IMR-90 (cell line): ENCODE measurements around the gene C2orf92. TPM values are rescaled to one million over a fixed set of nuclear protein-coding genes. Genes with fewer than 3 reads are reported as not detected.
A peak's percentile ranks its signal among the peaks of the same experiment; 100 is the strongest.

Experiments
- ATAC-seq: fragments of 200-7000 bp; cut with Tn5 transposase; 2 replicates; pipeline ENCODE4 v1.9.1; 2020; ENCODE audit warnings: low read depth, mild to moderate bottlenecking, moderate library complexity
- BruUV-seq: library from RNA; stranded (reverse); fragments of 400-500 nt; replicated peaks from 2 replicates; lab custom pipeline; 2021; lab: Mats Ljungman, UMichigan
- CTCF ChIA-PET: fragments of 300-600 bp; formaldehyde crosslinking; extraction: SDS; loops from one replicate; lab custom pipeline; 2021; ENCODE audit warnings: antibody characterized with exemption; lab: Yijun Ruan, JAX
- POLR2A ChIA-PET: fragments of 300-600 bp; sonication (Branson Sonifier 250); formaldehyde crosslinking; loops from one replicate; lab custom pipeline; 2022; ENCODE audit warnings: antibody characterized with exemption; ENCODE audit not compliant: unreplicated experiment; lab: Charles Lee
- DNase-seq: peaks from one replicate; pipeline ENCODE4 v3.0.0; 2013
- H2AFZ ChIP-seq: replicated peaks from 2 replicates; pipeline ENCODE3; 2013; ENCODE audit warnings: low read length, mild to moderate bottlenecking; ENCODE audit not compliant: poor library complexity
- H2AK5ac ChIP-seq: 2 replicates; pipeline ENCODE4 v1.6.1; 2013; ENCODE audit warnings: low read depth, low read length, inconsistent platforms
- H2AK9ac ChIP-seq: replicated peaks from 2 replicates; pipeline ENCODE3; 2013; ENCODE audit warnings: mild to moderate bottlenecking, low read depth, low read length, moderate library complexity; ENCODE audit not compliant: poor library complexity
- H2BK120ac ChIP-seq: 2 replicates; pipeline ENCODE4 v1.6.1; 2013; ENCODE audit warnings: low read depth, low read length, inconsistent platforms
- H2BK15ac ChIP-seq: 3 replicates; pipeline ENCODE4 v1.6.1; 2013; ENCODE audit warnings: low read depth, low read length, inconsistent platforms
- H2BK20ac ChIP-seq: 2 replicates; pipeline ENCODE4 v1.6.1; 2013; ENCODE audit warnings: low read depth, mild to moderate bottlenecking, inconsistent platforms, low read length, moderate library complexity
- H2BK5ac ChIP-seq: 2 replicates; pipeline ENCODE4 v1.6.1; 2013; ENCODE audit warnings: mild to moderate bottlenecking, low read depth, low read length, inconsistent platforms; ENCODE audit not compliant: poor library complexity, severe bottlenecking
- H3K14ac ChIP-seq: replicated peaks from 2 replicates; pipeline ENCODE4 v1.6.1; 2013; ENCODE audit warnings: low read depth, low read length, inconsistent platforms
- H3K18ac ChIP-seq: 2 replicates; pipeline ENCODE4 v1.6.1; 2013; ENCODE audit warnings: low read depth, low read length, control low read depth
- H3K23ac ChIP-seq: 2 replicates; pipeline ENCODE4 v1.6.1; 2013; ENCODE audit warnings: low read depth, low read length, inconsistent platforms
- H3K27ac ChIP-seq: 2 replicates; pipeline ENCODE4 v1.5.1; 2013; ENCODE audit warnings: mild to moderate bottlenecking, control low read depth, low read length; ENCODE audit not compliant: insufficient read depth
- H3K27me3 ChIP-seq: 2 replicates; pipeline ENCODE4 v1.6.1; 2013; ENCODE audit warnings: low read length; ENCODE audit not compliant: control insufficient read depth, insufficient read depth
- H3K36me3 ChIP-seq: 2 replicates; pipeline ENCODE4 v1.6.1; 2013; ENCODE audit warnings: low read length, mixed read lengths; ENCODE audit not compliant: control insufficient read depth, insufficient read depth
- H3K4ac ChIP-seq: 2 replicates; pipeline ENCODE4 v1.6.1; 2013; ENCODE audit warnings: low read depth, low read length, inconsistent platforms
- H3K4me1 ChIP-seq: 2 replicates; pipeline ENCODE4 v1.6.1; 2013; ENCODE audit warnings: low read length, mixed read lengths; ENCODE audit not compliant: control insufficient read depth, insufficient read depth
- H3K4me2 ChIP-seq: 2 replicates; pipeline ENCODE4 v1.6.1; 2013; ENCODE audit warnings: low read depth, mild to moderate bottlenecking, control low read depth, low read length, moderate library complexity
- H3K4me3 ChIP-seq: 2 replicates; pipeline ENCODE4 v1.5.1; 2013; ENCODE audit warnings: low read depth, mild to moderate bottlenecking, control low read depth, low read length, moderate library complexity; ENCODE audit not compliant: insufficient read depth
- H3K56ac ChIP-seq: 2 replicates; pipeline ENCODE4 v1.6.1; 2013; ENCODE audit warnings: low read length, inconsistent platforms; ENCODE audit not compliant: insufficient read depth; ENCODE audit errors: extremely low read depth
- H3K79me1 ChIP-seq, 2 experiments: 2 replicates each; pipeline ENCODE4 v1.6.1; 2013; ENCODE audit warnings: low read length in 2 of 2, inconsistent platforms in 1 of 2, low read depth in 1 of 2
- H3K9ac ChIP-seq: 2 replicates; pipeline ENCODE4 v1.6.1; 2013; ENCODE audit warnings: low read depth, low read length, control low read depth
- H3K9me1 ChIP-seq: 2 replicates; pipeline ENCODE4 v1.6.1; 2013; ENCODE audit warnings: low read length, inconsistent platforms; ENCODE audit not compliant: insufficient read depth
- H3K9me3 ChIP-seq: 2 replicates; pipeline ENCODE4 v1.6.1; 2013; ENCODE audit warnings: low read length; ENCODE audit not compliant: control insufficient read depth, insufficient read depth
- H4K20me1 ChIP-seq: 2 replicates; pipeline ENCODE4 v1.6.1; 2013; ENCODE audit warnings: low read length, inconsistent platforms; ENCODE audit not compliant: insufficient read depth
- H4K5ac ChIP-seq: 2 replicates; pipeline ENCODE4 v1.6.1; 2013; ENCODE audit warnings: mild to moderate bottlenecking, low read depth, low read length, control low read depth
- H4K8ac ChIP-seq, 2 experiments: 2 replicates each; pipeline ENCODE4 v1.6.1; 2013; ENCODE audit warnings: low read depth in 2 of 2, low read length in 2 of 2, control low read depth in 1 of 2, inconsistent platforms in 1 of 2
- H4K91ac ChIP-seq: 2 replicates; pipeline ENCODE4 v1.6.1; 2013; ENCODE audit warnings: low read depth, low read length, inconsistent platforms; ENCODE audit not compliant: insufficient read depth
- NFE2L2 ChIP-seq: fragments of 150-350 bp; IDR thresholded peaks from 2 replicates; pipeline ENCODE4 v1.6.1; 2016; ENCODE audit warnings: low read depth, mild to moderate bottlenecking, low read length
- RAD21 ChIP-seq: IDR thresholded peaks from 2 replicates; pipeline ENCODE4 v1.6.1; 2012; ENCODE audit warnings: low read length, improper control_type of control experiment
- SMC3 ChIP-seq: fragments of 150-350 bp; IDR thresholded peaks from 2 replicates; pipeline ENCODE4 v1.6.1; 2016; ENCODE audit warnings: low read depth, mild to moderate bottlenecking, antibody characterized with exemption, low read length, moderate library complexity
- WGBS, 2 experiments: methylation state at CpG; one replicate each; pipeline versions ENCODE4 v1.1.5 to v1.1.7; 2013; ENCODE audit warnings: missing lambda C conversion rate in 2 of 2; ENCODE audit not compliant: insufficient read length in 1 of 2; ENCODE audit errors: extremely low coverage in 2 of 2; 5-methylcytosine and 5-hydroxymethylcytosine counted together
- dilution Hi-C: fragments of 300-500 bp; cut with HindIII; formaldehyde crosslinking; loops from one replicate; pipeline ENCODE4 v1.14.3; 2018; ENCODE audit warnings: low sequenced_read_pairs; ENCODE audit not compliant: unreplicated experiment
- in situ Hi-C: fragments of 300-500 bp; cut with MboI; formaldehyde crosslinking; loops from 3 replicates; pipeline ENCODE4 v1.14.3; 2019; ENCODE audit warnings: low sequenced_read_pairs, inconsistent platforms, mixed read lengths
- intact Hi-C: fragments of 100-400 bp; cut with micrococcal nuclease; formaldehyde crosslinking; loops from 2 replicates; pipeline ENCODE4 v1.10.0; 2022
- polyA plus RNA-seq, 3 experiments: library from polyadenylated mRNA; depleted of rRNA; stranded (reverse); fragments of >200 nt; gene quantifications; 2 replicates each; pipeline ENCODE4 v1.2.3, GENCODE V29; 2012; ENCODE audit warnings: low replicate concordance in 1 of 3
- total RNA-seq: library from RNA; depleted of rRNA; stranded (reverse); fragments of >200 nt; gene quantifications from 2 replicates; pipeline ENCODE4 v1.2.3, GENCODE V29; 2012
- TF ChIP-seq, protein P1 (sequence below): conservative IDR thresholded peaks from 2 replicates; pipeline ENCODE4 v1.5.1; 2012; ENCODE audit warnings: mild to moderate bottlenecking, low read depth, low read length, improper control_type of control experiment

C2orf92 gene
- total and polyA plus RNA-seq, 2 of the 4 experiments (the other 2 are of a cell fraction): 0.90 to 2.5 TPM

DNA sequence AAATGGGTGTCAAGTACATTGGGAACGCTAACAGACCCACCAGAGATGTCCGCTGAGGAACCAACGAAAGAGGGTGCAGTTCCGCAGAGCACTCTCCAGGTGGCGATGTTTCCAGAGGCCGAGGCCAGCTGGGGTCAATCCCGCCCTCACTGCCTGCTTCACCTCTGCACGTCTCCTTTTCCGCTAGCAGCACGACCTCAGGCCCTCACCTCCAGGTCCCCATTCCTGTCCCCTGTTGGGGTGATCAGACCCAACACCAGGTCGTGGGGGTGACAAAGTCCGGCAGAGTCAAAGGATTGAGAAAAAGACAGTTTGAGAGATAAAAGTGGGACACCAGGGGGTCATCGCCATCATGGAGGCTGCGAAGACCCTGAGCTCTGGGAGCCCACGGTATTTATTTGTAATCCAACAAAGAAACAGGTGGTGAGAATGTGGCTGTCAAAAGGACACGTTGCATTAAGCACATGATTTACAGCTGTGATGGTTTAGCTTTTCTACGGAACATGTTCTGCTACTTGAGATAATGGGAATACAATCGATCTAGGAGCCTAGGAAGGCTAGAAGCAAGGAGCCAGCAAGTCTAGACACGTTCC, 71.2 kb downstream of the C2orf92 start:
- H2AK9ac ChIP-seq: no peak overlapping the region
- no peak overlapping the region for H3K9ac ChIP-seq
- no peak overlapping the region for H2BK15ac ChIP-seq
- dilution Hi-C loops: no loop called here
- H3K14ac ChIP-seq: no peak overlapping the region
- TF ChIP-seq RAD21: peak; percentile 44
- TF ChIP-seq SMC3: peak; percentile 34; the same call in 1 of the 2 replicates
- TF ChIP-seq NFE2L2: no peak
- TF ChIP-seq, protein P1, sequence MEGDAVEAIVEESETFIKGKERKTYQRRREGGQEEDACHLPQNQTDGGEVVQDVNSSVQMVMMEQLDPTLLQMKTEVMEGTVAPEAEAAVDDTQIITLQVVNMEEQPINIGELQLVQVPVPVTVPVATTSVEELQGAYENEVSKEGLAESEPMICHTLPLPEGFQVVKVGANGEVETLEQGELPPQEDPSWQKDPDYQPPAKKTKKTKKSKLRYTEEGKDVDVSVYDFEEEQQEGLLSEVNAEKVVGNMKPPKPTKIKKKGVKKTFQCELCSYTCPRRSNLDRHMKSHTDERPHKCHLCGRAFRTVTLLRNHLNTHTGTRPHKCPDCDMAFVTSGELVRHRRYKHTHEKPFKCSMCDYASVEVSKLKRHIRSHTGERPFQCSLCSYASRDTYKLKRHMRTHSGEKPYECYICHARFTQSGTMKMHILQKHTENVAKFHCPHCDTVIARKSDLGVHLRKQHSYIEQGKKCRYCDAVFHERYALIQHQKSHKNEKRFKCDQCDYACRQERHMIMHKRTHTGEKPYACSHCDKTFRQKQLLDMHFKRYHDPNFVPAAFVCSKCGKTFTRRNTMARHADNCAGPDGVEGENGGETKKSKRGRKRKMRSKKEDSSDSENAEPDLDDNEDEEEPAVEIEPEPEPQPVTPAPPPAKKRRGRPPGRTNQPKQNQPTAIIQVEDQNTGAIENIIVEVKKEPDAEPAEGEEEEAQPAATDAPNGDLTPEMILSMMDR: peak; percentile 49
- no peak overlapping the region for H3K56ac ChIP-seq
- H3K36me3 ChIP-seq: 0 out of 2 replicates have a peak, but pooled peaks cover 2% of the 10 kb centered on the region
- H3K27me3 ChIP-seq: no peaks in the 10 kb centered on the region; the same call in 1 of the 2 replicates
- peaks cover 2% of the 10 kb centered on the region; the same call in 1 of the 2 replicates for H3K4me1 ChIP-seq
- POLR2A ChIA-PET: no interaction called here
- DNase-seq: peak; percentile 14
- no peak overlapping the region for H2BK5ac ChIP-seq
- no peak overlapping the region for H2BK20ac ChIP-seq
- no peak overlapping the region for H2BK120ac ChIP-seq
- H4K91ac ChIP-seq: no peak overlapping the region
- H4K20me1 ChIP-seq: no peaks in the 10 kb centered on the region
- H4K5ac ChIP-seq: no peak overlapping the region
- intact Hi-C loops: loop anchor here (1.0 kb wide), 2 partner anchors 529 to 643 kb away; no protein-coding TSS in a partner anchor
- no peaks in the 10 kb centered on the region for H3K9me1 ChIP-seq
- no peak overlapping the region for H3K18ac ChIP-seq
- in situ Hi-C loops: no loop called here
- H3K27ac ChIP-seq: no peak overlapping the region
- 40% methylated on average over 4 of the region's 19 CpGs; no CpG with 5 or more reads in 1 of the 2 experiments for WGBS, 2 experiments
- H3K79me1 ChIP-seq: no peaks in the 10 kb centered on the region
- peak; percentile 84 for ATAC-seq
- CTCF ChIA-PET: interaction anchor here (0.6 to 1.5 kb wide), 6 partner anchors 12 to 644 kb away, joined by 3 to 9 read pairs (median 4); no protein-coding TSS in a partner anchor
- peak overlapping the region; percentile 53 for H2AFZ ChIP-seq
- H2AK5ac ChIP-seq: no peak overlapping the region
- H3K9me3 ChIP-seq: no peaks in the 10 kb centered on the region
- H3K4me2 ChIP-seq: no peak overlapping the region
- BruUV-seq: no TSS peak
- no peak overlapping the region for H3K4me3 ChIP-seq
- no peak overlapping the region for H4K8ac ChIP-seq
- no peak overlapping the region for H3K4ac ChIP-seq
- H3K23ac ChIP-seq: no peak overlapping the region
